Liver (tissue), 3 donors: ENCODE results near the gene MCF2L.

Experiments
- EGR1 ChIP-seq, 2 donors: IDR thresholded peaks; 2 replicates each; pipeline ENCODE4 v1.6.1; 2016 to 2018; ENCODE audit warnings: antibody characterized with exemption in 2 of 2, low read depth in 2 of 2
- GABPA ChIP-seq, 2 donors: IDR thresholded peaks in 1 of 2; conservative IDR thresholded peaks in 1 of 2; 2 replicates each; pipeline ENCODE4 v1.6.1; 2016; ENCODE audit warnings: antibody characterized with exemption in 2 of 2, mild to moderate bottlenecking in 1 of 2, moderate library complexity in 1 of 2
- HNF4G ChIP-seq: IDR thresholded peaks from 2 replicates; pipeline ENCODE4 v1.6.1; 2016; ENCODE audit warnings: antibody characterized with exemption
- JUND ChIP-seq, 2 donors: IDR thresholded peaks; 2 replicates each; pipeline ENCODE4 v1.6.1; 2016; ENCODE audit warnings: antibody characterized with exemption in 2 of 2
- MAX ChIP-seq: IDR thresholded peaks from 2 replicates; pipeline ENCODE4 v1.6.1; 2016; ENCODE audit warnings: antibody characterized with exemption
- RXRA ChIP-seq, 2 donors: IDR thresholded peaks; 2 replicates each; pipeline ENCODE4 v1.6.1; 2017 to 2018; ENCODE audit warnings: antibody characterized with exemption in 2 of 2, mild to moderate bottlenecking in 1 of 2
- TAF1 ChIP-seq: conservative IDR thresholded peaks from 2 replicates; pipeline ENCODE4 v1.6.1; 2016; ENCODE audit warnings: antibody characterized with exemption, mild to moderate bottlenecking
- TF ChIP-seq, protein P1 (sequence below): fragments of 150-350 bp; IDR thresholded peaks from 2 replicates; pipeline ENCODE4 v1.5.1; 2017; ENCODE audit warnings: improper control_type of control experiment, low read depth, low read length; ENCODE audit not compliant: missing input control
- TF ChIP-seq, protein P2 (sequence below): IDR thresholded peaks from 2 replicates; pipeline ENCODE4 v1.6.1; 2016; ENCODE audit warnings: antibody characterized with exemption, mild to moderate bottlenecking
- TF ChIP-seq, protein P3 (sequence below): IDR thresholded peaks from 2 replicates; pipeline ENCODE4 v1.6.1; 2016; ENCODE audit warnings: antibody characterized with exemption
- donor health status: healthy.
- donor health status: healthy.

DNA sequence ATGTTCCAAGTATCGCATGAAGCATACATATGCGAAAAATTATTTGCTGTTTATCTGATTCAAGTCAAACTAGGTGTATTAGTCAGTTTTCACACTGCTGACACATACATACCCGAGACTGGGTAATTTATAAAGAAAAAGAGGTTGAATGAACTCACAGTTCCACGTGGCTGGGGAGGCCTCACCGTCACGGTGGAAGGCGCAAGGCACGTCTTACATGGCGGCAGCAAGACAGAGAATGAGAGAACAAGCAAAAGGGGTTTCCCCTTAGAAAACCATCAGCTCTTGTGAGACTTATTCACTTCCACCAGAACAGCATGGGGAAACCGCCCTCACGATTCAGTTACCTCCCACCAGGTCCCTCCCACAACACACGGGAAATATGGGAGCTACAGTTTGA lies 176.5 kb downstream of the MCF2L start:
- TF ChIP-seq HNF4G (no peak), MAX (no peak), JUND (IDR thresholded peaks at IDR 0.05) (no peak), RXRA (IDR thresholded peaks at IDR 0.05) (no peak), GABPA (IDR thresholded peaks at IDR 0.05 in 1 of 2, conservative IDR thresholded peaks at IDR 0.05 in 1 of 2) (no peak), EGR1 (IDR thresholded peaks at IDR 0.05; ENCODE audit: low read depth in 2 of 2) (no peak), TAF1 (no peak)
- TF ChIP-seq, protein P1, sequence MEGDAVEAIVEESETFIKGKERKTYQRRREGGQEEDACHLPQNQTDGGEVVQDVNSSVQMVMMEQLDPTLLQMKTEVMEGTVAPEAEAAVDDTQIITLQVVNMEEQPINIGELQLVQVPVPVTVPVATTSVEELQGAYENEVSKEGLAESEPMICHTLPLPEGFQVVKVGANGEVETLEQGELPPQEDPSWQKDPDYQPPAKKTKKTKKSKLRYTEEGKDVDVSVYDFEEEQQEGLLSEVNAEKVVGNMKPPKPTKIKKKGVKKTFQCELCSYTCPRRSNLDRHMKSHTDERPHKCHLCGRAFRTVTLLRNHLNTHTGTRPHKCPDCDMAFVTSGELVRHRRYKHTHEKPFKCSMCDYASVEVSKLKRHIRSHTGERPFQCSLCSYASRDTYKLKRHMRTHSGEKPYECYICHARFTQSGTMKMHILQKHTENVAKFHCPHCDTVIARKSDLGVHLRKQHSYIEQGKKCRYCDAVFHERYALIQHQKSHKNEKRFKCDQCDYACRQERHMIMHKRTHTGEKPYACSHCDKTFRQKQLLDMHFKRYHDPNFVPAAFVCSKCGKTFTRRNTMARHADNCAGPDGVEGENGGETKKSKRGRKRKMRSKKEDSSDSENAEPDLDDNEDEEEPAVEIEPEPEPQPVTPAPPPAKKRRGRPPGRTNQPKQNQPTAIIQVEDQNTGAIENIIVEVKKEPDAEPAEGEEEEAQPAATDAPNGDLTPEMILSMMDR = no peak
- TF ChIP-seq, protein P2, sequence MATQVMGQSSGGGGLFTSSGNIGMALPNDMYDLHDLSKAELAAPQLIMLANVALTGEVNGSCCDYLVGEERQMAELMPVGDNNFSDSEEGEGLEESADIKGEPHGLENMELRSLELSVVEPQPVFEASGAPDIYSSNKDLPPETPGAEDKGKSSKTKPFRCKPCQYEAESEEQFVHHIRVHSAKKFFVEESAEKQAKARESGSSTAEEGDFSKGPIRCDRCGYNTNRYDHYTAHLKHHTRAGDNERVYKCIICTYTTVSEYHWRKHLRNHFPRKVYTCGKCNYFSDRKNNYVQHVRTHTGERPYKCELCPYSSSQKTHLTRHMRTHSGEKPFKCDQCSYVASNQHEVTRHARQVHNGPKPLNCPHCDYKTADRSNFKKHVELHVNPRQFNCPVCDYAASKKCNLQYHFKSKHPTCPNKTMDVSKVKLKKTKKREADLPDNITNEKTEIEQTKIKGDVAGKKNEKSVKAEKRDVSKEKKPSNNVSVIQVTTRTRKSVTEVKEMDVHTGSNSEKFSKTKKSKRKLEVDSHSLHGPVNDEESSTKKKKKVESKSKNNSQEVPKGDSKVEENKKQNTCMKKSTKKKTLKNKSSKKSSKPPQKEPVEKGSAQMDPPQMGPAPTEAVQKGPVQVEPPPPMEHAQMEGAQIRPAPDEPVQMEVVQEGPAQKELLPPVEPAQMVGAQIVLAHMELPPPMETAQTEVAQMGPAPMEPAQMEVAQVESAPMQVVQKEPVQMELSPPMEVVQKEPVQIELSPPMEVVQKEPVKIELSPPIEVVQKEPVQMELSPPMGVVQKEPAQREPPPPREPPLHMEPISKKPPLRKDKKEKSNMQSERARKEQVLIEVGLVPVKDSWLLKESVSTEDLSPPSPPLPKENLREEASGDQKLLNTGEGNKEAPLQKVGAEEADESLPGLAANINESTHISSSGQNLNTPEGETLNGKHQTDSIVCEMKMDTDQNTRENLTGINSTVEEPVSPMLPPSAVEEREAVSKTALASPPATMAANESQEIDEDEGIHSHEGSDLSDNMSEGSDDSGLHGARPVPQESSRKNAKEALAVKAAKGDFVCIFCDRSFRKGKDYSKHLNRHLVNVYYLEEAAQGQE = no peak
- TF ChIP-seq, protein P3, sequence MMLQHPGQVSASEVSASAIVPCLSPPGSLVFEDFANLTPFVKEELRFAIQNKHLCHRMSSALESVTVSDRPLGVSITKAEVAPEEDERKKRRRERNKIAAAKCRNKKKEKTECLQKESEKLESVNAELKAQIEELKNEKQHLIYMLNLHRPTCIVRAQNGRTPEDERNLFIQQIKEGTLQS = no peak
